Lower lobe of right lung (tissue), 2 donors: ENCODE measurements around the gene PHYH. TPM values are rescaled to one million over a fixed set of nuclear protein-coding genes. Genes with fewer than 3 reads are reported as not detected.
"Not testable (repeated sequence)": the region's sequence is repeated elsewhere in the genome, so short reads cannot be mapped to it uniquely, and the experiment has no call there.

Experiments
- ATAC-seq, 2 donors: fragments of 200-7000 bp; cut with Tn5 transposase; one replicate each; pipeline ENCODE4 v1.9.1; 2020 to 2022; ENCODE audit warnings: mild to moderate bottlenecking in 2 of 2, moderate library complexity in 2 of 2
- DNase-seq: peaks from one replicate; pipeline ENCODE4 v3.0.0-alpha.2; 2020
- H3K27ac ChIP-seq: fragments of 200-600 bp; one replicate; pipeline ENCODE4 v1.8.0; 2022
- H3K27me3 ChIP-seq: fragments of 200-600 bp; one replicate; pipeline ENCODE4 v1.8.0; 2022; ENCODE audit warnings: low read depth
- H3K36me3 ChIP-seq: fragments of 200-600 bp; one replicate; pipeline ENCODE4 v1.8.0; 2022; ENCODE audit warnings: mild to moderate bottlenecking
- H3K4me1 ChIP-seq: fragments of 200-600 bp; one replicate; pipeline ENCODE4 v1.8.0; 2022
- H3K4me3 ChIP-seq: fragments of 200-600 bp; one replicate; pipeline ENCODE4 v1.8.0; 2022; ENCODE audit warnings: mild to moderate bottlenecking
- H3K9me3 ChIP-seq: fragments of 200-600 bp; one replicate; pipeline ENCODE4 v1.8.0; 2022
- CTCF ChIP-seq: fragments of 200-600 bp; IDR thresholded peaks from one replicate; pipeline ENCODE4 v1.8.0; 2022; ENCODE audit warnings: antibody characterized with exemption, mild to moderate bottlenecking
- intact Hi-C: fragments of 100-400 bp; cut with DNase I; formaldehyde crosslinking; loops from one replicate; pipeline ENCODE4 v1.11.0; 2022
- total RNA-seq: library from RNA; stranded (reverse); fragmentation: NEBNext Ultra II Directional; extraction: Animal tissue kit (Norgen Biotek cat#: 25700); gene quantifications from one replicate; pipeline ENCODE4 v1.2.1, GENCODE V29; 2021
- donor health status: DM: no; HTN: yes; CAD: no; lungs with severe emphysema.

PHYH gene
- total RNA-seq, 1 donor from 2014 or later, result 30.3 TPM

DNA sequence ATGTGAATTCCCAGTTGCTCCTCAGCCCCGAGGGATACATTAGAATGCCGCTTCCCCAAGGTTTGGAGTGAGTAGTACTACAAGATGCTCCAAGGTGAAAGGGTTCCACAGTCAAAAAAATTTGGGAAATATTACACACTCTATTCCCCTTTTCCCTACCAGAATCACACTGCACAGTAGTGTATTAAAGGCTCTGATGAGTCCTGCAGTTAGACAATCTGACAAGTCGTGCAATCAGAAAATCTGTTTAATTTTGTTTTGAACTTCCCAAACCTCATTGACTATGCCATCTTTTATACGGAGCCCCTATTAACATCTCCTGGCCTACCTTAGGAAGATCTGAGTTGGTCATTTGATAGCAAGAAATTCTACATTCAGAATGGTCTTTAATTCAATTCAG lies 52.1 kb downstream of the PHYH start:
- ATAC-seq (no peak), DNase-seq (no peak)
- Histone ChIP-seq H3K36me3 (no peaks in the 10 kb centered on the region), H3K9me3 (no peaks in the 10 kb centered on the region), H3K4me1 (no peaks in the 10 kb centered on the region), H3K4me3 (no peak overlapping the region), H3K27ac (no peak overlapping the region), H3K27me3 (no peaks in the 10 kb centered on the region)
- no peak for TF ChIP-seq CTCF
- intact Hi-C loops, result no loop called here

DNA sequence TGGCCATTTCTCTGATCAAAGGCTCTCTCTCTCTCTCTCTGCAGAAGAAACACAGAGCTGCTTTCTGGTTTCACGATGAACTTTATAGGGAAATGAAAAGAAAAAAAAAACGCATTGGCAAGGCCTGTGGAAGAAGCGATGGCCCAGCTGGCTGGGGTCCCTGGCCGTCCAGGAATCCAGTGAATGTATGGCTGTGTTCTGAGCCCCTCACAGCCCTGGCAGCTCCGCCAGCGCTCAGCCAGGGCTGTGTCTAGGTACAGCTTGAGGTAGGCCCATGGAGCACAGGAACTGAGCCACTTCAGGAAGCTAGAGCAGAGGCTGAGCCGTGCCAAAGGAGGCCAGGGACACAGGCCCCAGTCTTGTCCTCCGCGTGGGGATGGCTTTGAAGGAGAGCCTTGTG lies 52.6 kb downstream of the PHYH start:
- ATAC-seq (no peak), DNase-seq (no peak)
- no peak overlapping the region for H3K27ac ChIP-seq
- intact Hi-C loops, result no loop called here
- TF ChIP-seq CTCF, result no peak
- no peaks in the 10 kb centered on the region for H3K36me3 ChIP-seq
- H3K4me3 ChIP-seq, result no peak overlapping the region
- no peaks in the 10 kb centered on the region for H3K9me3 ChIP-seq
- no peaks in the 10 kb centered on the region for H3K27me3 ChIP-seq
- no peaks in the 10 kb centered on the region for H3K4me1 ChIP-seq

DNA sequence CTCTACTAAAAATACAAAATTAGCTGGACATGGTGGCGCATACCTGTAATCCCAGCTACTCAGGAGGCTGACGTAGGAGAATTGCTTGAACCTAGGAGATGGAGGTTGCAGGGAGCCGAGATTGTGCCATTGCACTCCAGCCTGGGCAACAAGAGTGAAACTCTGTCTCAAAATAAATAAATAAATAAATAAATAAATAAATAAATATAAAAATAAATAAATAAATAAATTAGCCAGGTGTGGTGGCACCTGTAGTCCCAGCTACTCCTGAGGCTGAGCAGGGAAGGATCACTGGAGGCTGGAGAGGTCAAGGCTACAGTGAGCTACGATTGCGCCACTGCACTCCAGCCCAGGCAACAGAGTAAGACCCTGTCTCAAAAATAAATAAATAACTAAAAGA lies 57.6 kb downstream of the PHYH start:
- H3K36me3 ChIP-seq, DNase-seq, ATAC-seq, H3K27ac ChIP-seq, H3K27me3 ChIP-seq, H3K9me3 ChIP-seq, H3K4me1 ChIP-seq, H3K4me3 ChIP-seq, intact Hi-C loops: not testable (repeated sequence)

- Histone ChIP-seq H3K4me1 (no peaks in the 10 kb centered on the region), H3K4me3 (no peak overlapping the region), H3K9me3 (no peaks in the 10 kb centered on the region), H3K27me3 (no peaks in the 10 kb centered on the region), H3K27ac (no peak overlapping the region), H3K36me3 (no peaks in the 10 kb centered on the region)
- peak; percentile 89 to 93 for ATAC-seq
- intact Hi-C loops, result no loop called here
- no peak for TF ChIP-seq CTCF
- DNase-seq, result no peak
These were observed 58.3 kb downstream of the PHYH start for GRCh38 chr10:13241613-13242012.

- TF ChIP-seq CTCF, result no peak
- no peaks in the 10 kb centered on the region for H3K36me3 ChIP-seq
- H3K27ac ChIP-seq, result no peak overlapping the region
- no peak for DNase-seq
- intact Hi-C loops, result no loop called here
- H3K4me1 ChIP-seq, result no peaks in the 10 kb centered on the region
- H3K27me3 ChIP-seq, result no peaks in the 10 kb centered on the region
- no peak overlapping the region for H3K4me3 ChIP-seq
- ATAC-seq, result no peak
- no peaks in the 10 kb centered on the region for H3K9me3 ChIP-seq
These were observed 59.9 kb downstream of the PHYH start for GRCh38 chr10:13239923-13240322.

- DNase-seq, result no peak
- no peak for ATAC-seq
- Histone ChIP-seq H3K4me1 (no peaks in the 10 kb centered on the region), H3K27ac (no peak overlapping the region), H3K36me3 (no peaks in the 10 kb centered on the region), H3K4me3 (no peak overlapping the region), H3K27me3 (peaks cover 4% of the 10 kb centered on the region), H3K9me3 (no peaks in the 10 kb centered on the region)
- intact Hi-C loops, result no loop called here
- no peak for TF ChIP-seq CTCF
These were observed 61.4 kb downstream of the PHYH start for GRCh38 chr10:13238271-13239077.
